GM18867 (cell line): ENCODE results near the gene AUP1.
A peak's percentile ranks its signal among the peaks of the same experiment; 100 is the strongest.
"Not testable (repeated sequence)": the region's sequence is repeated elsewhere in the genome, so short reads cannot be mapped to it uniquely, and the experiment has no call there.

Source experiments
- ATAC-seq: cut with Tn5 transposase; IDR thresholded peaks from one replicate; pipeline ENCODE4 v1.9.1; 2021; ENCODE audit warnings: mild to moderate bottlenecking, moderate library complexity; ENCODE audit not compliant: unreplicated experiment

The AUP1 gene, protein sequence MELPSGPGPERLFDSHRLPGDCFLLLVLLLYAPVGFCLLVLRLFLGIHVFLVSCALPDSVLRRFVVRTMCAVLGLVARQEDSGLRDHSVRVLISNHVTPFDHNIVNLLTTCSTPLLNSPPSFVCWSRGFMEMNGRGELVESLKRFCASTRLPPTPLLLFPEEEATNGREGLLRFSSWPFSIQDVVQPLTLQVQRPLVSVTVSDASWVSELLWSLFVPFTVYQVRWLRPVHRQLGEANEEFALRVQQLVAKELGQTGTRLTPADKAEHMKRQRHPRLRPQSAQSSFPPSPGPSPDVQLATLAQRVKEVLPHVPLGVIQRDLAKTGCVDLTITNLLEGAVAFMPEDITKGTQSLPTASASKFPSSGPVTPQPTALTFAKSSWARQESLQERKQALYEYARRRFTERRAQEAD

DNA sequence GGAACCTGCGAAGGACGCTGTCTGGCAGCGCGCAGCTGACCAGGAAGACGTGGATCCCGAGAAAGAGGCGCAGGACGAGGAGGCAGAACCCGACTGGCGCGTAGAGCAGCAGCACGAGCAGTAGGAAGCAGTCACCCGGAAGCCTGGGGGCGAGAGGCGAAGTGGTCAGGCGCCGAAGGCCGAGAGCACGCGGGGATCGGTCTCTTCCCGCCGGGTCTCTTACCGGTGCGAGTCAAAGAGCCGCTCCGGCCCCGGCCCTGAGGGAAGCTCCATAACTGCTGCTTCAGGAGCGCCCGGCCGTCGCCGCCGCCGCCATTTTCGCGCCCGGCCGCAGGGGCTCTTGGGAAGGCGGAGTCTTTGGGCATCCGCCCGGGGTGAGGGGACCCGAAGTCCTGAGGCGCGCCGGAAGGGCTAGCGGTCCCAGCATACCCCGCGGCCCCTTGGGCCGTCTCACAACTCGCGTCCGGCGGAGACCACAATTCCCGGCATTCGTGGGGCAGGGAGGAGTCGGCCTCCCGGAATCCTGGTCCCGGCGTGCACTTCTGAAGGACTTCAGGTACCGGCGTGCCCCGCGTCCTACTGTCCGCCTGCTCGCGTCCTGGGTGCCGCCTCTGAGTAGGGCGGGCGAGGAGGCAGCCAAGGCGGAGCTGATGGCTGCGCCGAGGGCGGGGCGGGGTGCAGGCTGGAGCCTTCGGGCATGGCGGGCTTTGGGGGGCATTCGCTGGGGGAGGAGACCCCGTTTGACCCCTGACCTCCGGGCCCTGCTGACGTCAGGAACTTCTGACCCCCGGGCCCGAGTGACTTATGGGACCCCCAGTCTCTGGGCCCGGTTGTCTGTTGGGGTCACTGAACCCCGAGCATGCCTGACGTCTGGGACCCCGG, at the start of gene AUP1, which contains the start of gene HTRA2:
TSS of gene AUP1 (minus strand) at position 350 of the 882 bp plus-strand sequence. CDS start at position 273, 77 bp downstream.
TSS of gene HTRA2 (plus strand) at position 577 of the 882 bp plus-strand sequence. CDS start at position 651, 74 bp downstream.
- peak; percentile 84 for ATAC-seq

DNA sequence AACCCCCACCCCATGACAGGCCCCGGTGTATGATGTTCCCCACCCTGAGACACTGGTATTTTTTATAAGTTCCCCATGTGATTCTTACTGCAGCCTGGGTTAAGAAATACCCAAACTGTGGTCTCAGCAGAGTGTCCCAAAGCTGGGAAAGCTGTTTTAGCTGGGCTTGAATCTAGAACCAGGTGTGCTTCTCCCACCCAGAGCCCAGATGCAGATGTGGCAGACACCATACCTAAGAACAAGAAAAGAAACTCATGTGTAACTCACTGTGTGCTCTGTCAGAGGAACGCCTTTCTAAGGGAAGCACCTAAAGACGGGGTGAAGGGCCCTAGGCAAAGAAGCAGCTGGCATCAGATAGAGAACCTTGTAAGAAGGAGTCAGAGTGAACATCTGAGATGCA, 48.9 kb upstream of the AUP1 start:
- peak; percentile 54 for ATAC-seq

DNA sequence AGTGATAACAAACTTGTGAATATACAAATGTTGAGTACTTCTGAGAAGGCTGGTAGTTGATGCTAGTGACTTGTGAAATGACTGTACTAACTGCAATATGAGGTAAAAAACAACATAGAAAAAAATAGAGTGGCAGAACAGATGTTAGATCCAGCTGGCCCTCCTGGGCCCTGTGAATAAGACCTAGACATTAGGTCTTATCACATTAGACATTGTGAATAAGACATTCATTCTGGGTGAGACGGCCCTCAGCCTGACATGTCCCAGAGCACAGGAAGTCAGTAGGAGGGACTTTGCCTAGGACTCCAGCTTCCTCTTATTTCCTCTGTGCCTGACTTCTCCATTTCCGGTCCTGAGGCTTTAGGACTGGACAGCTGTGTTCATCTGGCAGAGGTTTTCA, 47.9 kb upstream of the AUP1 start:
- peak; percentile 44 for ATAC-seq

DNA sequence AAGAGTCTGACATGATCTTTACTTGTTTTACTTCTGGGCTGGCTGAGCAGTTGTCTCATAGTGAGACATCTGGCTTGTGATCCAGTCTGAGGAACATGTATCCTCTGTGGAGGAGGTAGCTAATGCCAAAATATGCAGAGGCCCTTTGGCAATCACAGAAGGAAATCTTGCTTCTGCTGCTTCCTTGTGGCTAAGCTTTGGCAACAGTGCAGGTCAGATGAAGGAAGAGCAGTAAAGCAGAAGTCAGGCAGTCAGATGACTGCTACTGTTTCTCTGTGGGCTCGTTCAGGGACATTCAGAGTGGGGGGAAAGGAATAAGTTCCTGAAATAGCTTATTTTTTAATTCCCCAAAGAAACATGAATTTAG, 47.3 kb upstream of the AUP1 start:
- ATAC-seq = no peak

DNA sequence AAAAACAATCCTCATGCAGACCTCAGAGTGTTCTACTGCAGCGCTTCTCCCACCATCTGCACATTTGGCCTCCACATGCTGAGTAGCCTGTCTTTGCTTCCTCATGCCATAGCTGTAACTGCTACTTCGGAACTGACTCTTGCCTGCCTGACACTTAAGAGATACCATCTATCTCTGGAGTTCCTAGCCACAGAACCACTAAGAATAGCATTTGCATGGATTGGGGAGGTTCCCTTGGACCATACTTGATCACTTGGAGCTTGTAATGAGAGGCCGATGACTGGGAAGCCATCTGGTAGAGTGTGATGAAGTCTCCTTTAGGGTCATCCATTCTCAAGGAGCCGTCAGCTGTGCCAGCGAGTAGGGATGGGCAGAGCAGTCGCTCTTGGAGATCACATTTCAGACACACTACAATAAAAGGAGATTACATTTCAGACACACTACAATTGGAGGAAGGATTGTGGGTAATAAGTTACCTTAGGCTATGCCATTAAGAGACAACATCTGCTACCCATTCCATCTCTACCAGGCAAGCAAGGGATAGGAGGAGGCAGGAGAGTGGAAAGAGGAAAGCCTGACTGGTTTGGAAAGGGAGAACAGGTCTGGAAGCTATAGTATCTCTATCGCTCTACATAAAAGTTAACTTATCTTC, 46.8 kb upstream of the AUP1 start:
- no peak for ATAC-seq

DNA sequence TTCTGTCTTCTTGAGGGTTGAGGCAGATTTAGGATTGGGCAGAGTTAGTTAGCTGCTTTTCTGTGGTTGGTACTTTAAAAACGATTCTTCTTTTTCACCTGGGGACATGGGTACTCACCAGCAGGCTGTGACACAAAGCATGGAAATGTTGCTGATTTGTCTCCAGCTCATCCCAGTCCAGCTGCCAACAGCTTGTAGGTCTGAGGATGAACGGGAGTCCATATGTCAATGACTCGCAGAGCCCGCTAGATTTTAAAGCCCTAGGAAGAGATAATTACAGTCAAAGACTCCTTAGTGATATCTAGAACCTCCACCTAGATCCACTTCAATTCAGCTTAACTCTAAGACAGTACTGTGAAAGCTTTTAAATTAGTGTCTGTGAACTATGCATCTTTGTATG, 45.8 kb upstream of the AUP1 start:
- no peak for ATAC-seq

DNA sequence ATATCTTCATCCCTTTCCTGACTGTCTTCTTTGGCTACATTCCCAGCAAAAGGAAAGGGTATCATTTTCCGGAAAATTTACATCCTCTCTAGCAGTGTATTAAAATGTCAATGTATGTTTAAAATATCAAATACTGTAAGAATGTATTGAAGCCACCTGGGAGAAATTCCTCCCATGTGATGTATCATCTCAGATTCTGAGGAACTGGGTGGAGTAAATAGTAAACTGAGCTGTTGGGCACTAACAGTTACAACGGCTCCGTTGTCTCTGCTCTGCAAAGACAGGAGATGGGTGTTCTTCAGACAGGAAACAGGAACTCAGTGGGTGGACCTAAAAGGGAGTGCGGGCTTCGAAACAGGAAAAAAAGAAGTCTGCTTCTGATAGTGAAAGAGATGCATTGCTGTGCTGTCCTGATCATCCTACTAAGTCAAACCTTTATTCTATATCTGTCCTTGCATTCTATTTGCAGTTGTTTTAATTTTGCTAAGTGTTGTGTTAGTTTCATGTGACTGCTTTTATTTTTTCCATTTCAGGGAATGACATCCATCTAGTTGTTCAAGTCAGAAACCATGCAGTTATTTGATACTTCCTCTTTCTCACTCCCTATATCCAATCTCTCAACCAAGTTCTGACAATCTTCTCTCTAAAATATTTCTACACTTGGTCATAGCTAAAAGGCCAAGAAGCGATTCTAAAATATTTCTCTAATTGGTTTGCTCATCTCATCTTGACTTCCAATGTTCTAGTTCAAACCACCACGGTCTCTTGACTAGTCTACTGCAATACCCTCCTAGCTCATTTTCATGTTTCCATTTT, 44.4 kb upstream of the AUP1 start:
- peak; percentile 39 for ATAC-seq

DNA sequence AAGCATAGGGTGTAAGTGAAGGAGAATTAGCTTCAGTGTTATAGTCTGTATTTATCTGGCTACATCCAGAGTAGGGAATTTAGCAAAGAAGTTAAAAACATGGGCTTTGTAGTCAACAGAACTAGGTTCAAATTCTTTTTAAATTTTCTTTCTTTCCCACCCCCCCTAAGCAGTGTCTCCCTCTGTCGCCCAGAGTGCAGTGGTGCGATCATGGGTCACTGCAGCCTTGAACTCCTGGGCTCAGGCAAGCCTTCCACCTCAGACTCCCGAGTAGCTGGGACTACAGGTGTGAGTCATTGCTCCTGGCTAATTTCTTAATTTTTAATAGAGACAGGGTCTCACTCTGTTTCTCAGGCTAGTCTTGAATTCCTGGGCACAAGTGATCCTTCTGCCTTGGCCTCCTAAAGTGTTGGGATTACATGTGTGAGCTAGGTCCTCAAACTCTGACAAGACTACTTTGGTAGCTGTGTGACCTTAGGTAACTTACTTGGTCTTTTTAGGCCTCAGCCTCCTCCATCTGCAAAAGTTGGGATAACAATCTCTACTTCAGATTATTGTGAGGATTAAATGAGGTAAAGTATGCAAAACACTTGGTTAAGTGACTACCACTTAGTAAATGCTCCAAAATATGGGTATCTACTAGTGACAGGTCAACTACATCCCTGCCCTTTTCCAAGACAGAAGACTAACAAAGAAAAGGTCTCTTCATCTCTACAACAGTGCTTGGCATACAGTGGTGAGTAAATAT, 42.8 kb upstream of the AUP1 start:
- ATAC-seq = no peak

DNA sequence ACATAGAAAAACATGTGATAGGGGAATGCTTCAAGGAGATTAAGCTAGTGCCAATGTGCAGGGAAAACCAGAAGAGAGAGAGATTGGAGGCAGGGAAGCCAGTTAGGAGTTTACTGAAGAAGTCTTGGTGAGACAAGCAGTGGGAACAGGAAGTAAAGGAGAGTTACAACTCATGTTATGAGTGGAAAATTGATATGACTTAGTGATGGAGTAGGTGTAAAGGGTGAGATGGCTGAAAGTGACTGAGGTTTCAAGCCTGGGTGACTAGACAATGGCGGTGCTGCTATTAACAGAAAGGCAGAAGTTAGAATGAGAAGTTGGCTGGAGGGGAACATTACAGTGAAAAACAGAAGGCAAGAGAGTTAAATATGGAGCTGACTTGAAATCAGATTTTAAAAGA, 41.6 kb upstream of the AUP1 start:
- ATAC-seq = peak; percentile 74

DNA sequence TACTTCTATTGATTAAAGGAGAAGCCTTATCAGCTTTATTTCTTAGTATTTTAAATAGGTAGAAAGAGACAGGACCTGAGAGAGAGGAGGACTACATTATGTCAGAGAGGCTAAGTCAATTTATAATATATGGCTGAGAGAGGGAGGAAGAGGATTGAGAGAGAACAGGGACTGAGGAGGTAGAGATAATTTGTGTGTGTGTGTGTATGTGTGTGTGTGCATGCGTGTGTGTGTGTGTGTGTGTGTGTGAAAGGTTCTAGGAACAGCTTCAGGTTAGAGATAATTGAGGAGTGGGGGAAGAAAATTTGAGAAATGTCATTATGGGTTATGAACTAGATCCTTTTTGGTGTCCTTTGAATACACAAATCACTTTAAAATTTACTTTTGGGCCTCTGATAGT, 40.2 kb upstream of the AUP1 start:
- ATAC-seq = no peak

DNA sequence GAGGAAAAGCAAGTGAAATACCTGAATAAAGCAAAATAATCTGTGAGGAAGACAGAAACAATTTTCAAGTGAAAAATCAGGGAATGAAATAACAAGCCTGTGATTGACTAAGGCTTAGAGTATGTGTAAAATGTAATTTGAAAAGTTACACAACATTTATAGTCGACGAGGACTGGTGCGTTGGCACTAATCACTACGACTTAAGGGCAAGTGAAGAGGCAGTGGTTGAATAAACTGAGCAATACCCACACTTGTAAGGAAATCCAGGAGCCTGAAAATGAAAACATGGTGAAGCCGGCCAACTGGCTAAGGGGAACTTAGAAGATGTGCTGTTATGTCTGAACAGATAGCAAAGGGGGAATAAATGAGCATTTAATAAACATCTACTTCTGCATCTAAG, 38.4 kb upstream of the AUP1 start:
- ATAC-seq = no peak

DNA sequence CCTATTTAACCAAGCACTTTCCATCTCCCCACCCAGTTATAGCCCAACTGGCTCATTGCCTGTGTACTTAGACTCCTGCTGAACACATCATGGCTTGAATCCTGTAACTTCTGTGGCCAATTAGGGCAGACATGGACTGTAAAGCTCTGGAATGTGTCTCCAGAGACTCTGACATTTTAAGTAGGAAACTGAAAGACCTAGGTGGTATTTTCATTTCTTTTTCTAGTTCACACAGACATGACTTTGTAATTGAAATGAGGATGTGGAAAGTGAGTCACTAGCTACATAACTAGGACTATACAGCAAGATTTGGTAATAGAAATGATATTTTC, 37.2 kb upstream of the AUP1 start:
- ATAC-seq = no peak

DNA sequence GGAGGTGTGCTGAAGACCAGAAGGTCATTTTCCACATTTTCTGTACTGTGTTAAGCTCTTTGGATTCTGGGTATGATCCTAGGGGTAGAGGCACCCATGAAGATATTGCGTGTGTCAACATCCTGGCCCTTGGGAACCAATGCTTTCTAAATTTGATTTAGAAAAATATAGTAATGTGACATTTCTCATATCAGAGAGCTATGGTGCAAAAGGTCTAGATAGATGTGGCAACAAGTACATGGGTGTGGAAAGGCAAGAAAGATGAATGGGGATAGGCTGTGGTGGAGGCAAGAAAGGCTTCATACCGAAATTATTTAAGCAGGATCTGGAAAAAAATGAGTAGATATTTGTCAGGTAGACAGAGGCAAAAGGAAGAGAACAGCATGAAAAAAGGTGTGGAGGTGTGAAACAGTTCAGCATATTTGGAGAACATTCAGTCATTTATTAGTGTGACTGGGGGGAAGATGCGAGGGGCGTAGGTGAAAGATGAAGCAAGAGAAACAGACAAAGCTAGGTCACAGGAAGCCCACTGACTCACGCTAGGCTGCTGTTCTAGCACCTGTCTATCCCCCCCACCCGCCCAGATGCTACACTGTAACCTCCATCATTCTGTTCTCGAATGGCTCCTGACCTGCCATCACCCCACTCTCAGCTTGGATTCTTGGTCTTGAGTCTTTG, 36.7 kb upstream of the AUP1 start:
- no peak for ATAC-seq

DNA sequence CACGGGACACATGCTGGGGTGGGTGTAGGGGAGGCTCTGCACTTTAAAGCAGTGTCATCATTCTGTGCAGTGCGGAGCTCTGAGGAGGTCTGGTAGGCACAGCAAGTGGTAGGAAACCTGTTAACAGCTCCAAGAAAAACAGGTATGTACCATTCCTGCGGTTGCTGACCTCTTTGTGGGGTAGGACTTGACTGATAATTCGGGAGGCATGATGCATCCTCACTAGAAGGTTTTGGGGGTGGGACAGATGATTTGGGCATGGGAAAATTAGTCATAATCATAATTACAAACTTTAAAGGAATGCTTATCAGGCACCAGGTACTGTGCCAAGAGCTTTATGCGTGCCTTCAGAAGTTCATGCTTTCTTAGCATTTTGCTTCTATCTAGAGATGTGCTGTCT, 34.7 kb upstream of the AUP1 start:
- ATAC-seq = no peak

DNA sequence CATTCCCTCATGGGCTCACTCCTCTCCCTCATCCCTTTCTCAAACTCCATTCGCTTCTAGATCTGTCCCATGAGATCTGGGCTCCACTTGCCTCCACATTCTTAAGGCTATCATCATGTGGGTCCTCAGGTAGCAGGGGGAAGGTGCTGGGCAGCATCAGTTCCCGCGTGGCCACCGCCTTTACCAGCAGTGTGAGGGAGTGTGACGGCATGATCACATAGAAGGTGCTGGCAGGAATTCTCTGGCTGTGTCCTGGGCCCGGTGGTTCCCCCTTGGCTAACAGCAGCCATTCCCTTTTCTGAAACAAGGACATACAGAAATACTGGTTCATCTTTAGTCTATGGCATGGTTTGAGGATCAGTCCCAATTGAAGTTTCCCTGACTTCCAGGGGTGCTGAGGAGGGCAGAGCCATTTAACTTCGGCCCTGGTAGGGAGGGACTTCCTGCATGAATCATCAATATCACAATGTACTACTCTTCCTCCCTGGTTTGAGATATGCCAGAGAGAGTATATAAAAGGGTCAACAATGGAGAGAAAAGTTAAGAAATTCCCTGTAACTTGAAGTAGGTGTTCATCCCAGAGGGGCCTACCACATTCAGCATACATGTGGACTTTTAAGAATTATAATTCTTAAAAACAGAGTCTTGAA, 32.7 kb upstream of the AUP1 start:
- ATAC-seq = no peak

DNA sequence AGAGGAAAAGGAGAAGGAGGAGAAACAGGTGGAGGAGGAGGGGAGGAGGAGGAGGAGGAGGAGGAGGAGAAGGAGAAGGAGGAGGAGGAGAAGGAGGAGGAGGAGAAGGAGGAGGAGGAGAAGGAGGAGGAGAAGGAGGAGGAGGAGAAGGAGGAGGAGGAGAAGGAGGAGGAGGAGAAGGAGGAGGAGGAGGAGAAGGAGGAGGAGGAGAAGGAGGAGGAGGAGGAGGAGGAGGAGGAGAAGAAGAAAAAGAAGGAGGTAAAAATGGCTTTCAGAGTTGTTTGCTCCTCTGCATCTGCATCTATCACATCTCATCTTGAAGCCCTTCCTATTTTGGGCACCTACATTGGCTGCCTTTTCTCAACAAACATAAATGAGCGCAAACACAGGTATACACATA, 31.5 kb upstream of the AUP1 start:
- not testable (repeated sequence) for ATAC-seq

DNA sequence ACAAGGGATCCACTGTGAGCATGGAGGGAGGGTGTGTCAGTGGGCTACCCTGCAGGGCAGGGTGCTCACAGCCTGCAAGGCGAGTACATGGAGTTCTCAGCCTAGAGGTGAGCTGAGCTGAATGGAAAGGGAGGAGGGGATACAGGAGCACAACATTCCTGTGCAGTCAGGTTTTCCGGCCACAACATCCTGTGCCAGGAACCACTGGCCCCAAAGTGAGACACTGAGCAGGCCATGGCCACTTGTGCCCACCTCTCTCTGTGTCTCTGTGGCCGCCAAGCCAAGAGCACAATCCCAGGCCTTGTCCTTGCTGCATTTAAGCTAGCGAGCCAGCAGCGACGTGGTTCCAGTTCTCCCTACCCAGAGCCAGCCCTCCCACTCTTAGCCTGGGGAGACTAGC, 31.1 kb upstream of the AUP1 start:
- ATAC-seq = no peak

DNA sequence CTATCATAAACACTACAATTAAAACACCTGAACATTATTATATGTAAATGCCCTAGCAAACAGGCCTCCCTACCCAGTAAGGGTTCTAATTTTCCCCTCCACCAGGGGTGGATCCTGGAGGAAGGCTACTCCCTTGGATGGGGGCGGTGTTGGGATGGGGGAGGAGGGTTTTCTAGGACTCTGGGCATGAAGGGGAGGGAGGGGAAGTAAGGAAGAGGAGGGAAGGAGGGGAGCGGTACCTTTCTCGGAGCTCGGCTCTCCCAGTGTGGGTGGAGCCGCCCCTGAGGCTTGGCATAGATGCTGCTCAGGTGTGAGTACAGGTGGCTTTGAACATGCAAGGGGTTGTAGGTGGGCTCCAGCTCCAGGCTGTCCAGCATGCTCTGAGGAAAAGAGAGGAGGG, 30.4 kb upstream of the AUP1 start:
- ATAC-seq = no peak
